ENCODE measurements around the gene PLAC9.
A peak's percentile ranks its signal among the peaks of the same experiment; 100 is the strongest.

The PLAC9 gene

GRCh38 chr10:80148166-80148805, 15.8 kb downstream of the PLAC9 start:
- no peak for DNase-seq
- H3K36me3 ChIP-seq (replicated peaks), result peaks cover 31% of the 10 kb centered on the region
- H3K27ac ChIP-seq, result no peak overlapping the region
- in situ Hi-C loops (cut with HindIII; ENCODE audit: low pct_ligation_motif_present, low sequenced_read_pairs), result no loop called here
- H3K27me3 ChIP-seq (replicated peaks), result no peaks in the 10 kb centered on the region
- no peak overlapping the region for H3K4me3 ChIP-seq (ENCODE audit: low read depth, low read length)
- no peak for TF ChIP-seq CTCF (IDR thresholded peaks at IDR 0.05; ENCODE audit: low read depth, low read length, missing control alignments)

- no peak for DNase-seq
- no peak overlapping the region for H3K4me3 ChIP-seq (ENCODE audit: low read depth, low read length)
- in situ Hi-C loops (cut with HindIII; ENCODE audit: low pct_ligation_motif_present, low sequenced_read_pairs), result no loop called here
These were observed 16.6 kb downstream of the PLAC9 start for GRCh38 chr10:80149123-80149522.

GRCh38 chr10:80150172-80150571, 17.6 kb downstream of the PLAC9 start:
- no peak overlapping the region for H3K4me3 ChIP-seq (ENCODE audit: low read depth, low read length)
- no peak for TF ChIP-seq CTCF (IDR thresholded peaks at IDR 0.05; ENCODE audit: low read depth, low read length, missing control alignments)
- H3K27me3 ChIP-seq (replicated peaks), result no peaks in the 10 kb centered on the region
- in situ Hi-C loops (cut with HindIII; ENCODE audit: low pct_ligation_motif_present, low sequenced_read_pairs), result no loop called here
- no peak for DNase-seq
- peaks cover 44% of the 10 kb centered on the region for H3K36me3 ChIP-seq (replicated peaks)
- no peak overlapping the region for H3K27ac ChIP-seq

More at GRCh38 chr10:80149123-80149522, 16.6 kb downstream of the PLAC9 start:
- Histone ChIP-seq H3K27me3 (replicated peaks) (no peaks in the 10 kb centered on the region), H3K36me3 (replicated peaks) (peaks cover 37% of the 10 kb centered on the region), H3K27ac (no peak overlapping the region)
- TF ChIP-seq CTCF (IDR thresholded peaks at IDR 0.05; ENCODE audit: low read depth, low read length, missing control alignments), result no peak

GRCh38 chr10:80152820-80153219, 20.3 kb downstream of the PLAC9 start:
- Histone ChIP-seq H3K27ac (no peak overlapping the region), H3K36me3 (replicated peaks) (peaks cover 67% of the 10 kb centered on the region)
- TF ChIP-seq CTCF (IDR thresholded peaks at IDR 0.05; ENCODE audit: low read depth, low read length, missing control alignments), result no peak

GRCh38 chr10:80153460-80153859, 20.9 kb downstream of the PLAC9 start:
- no peak for TF ChIP-seq CTCF (IDR thresholded peaks at IDR 0.05; ENCODE audit: low read depth, low read length, missing control alignments)
- H3K27ac ChIP-seq, result no peak overlapping the region
- DNase-seq, result no peak
- no peak overlapping the region for H3K4me3 ChIP-seq (ENCODE audit: low read depth, low read length)
- no peaks in the 10 kb centered on the region for H3K27me3 ChIP-seq (replicated peaks)
- peaks cover 71% of the 10 kb centered on the region for H3K36me3 ChIP-seq (replicated peaks)
- in situ Hi-C loops (cut with HindIII; ENCODE audit: low pct_ligation_motif_present, low sequenced_read_pairs), result no loop called here

More at GRCh38 chr10:80152820-80153219, 20.3 kb downstream of the PLAC9 start:
- Histone ChIP-seq H3K27me3 (replicated peaks) (no peaks in the 10 kb centered on the region), H3K4me3 (ENCODE audit: low read depth, low read length) (no peak overlapping the region)
- DNase-seq, result no peak
- in situ Hi-C loops (cut with HindIII; ENCODE audit: low pct_ligation_motif_present, low sequenced_read_pairs), result no loop called here

- no peak for DNase-seq
- H3K4me3 ChIP-seq (ENCODE audit: low read depth, low read length), result no peak overlapping the region
- no peak for TF ChIP-seq CTCF (IDR thresholded peaks at IDR 0.05; ENCODE audit: low read depth, low read length, missing control alignments)
- in situ Hi-C loops (cut with HindIII; ENCODE audit: low pct_ligation_motif_present, low sequenced_read_pairs), result no loop called here
- H3K36me3 ChIP-seq (replicated peaks), result peaks cover 79% of the 10 kb centered on the region
- H3K27ac ChIP-seq, result peak overlapping the region; percentile 86
- no peaks in the 10 kb centered on the region for H3K27me3 ChIP-seq (replicated peaks)
These were observed 22.1 kb downstream of the PLAC9 start for GRCh38 chr10:80154626-80154977.

All from brain microvascular endothelial cell (primary cell).